ENCODE data around the gene DACT2. TPM values are rescaled to one million over a fixed set of nuclear protein-coding genes. Genes with fewer than 3 reads are reported as not detected.
"Not testable (repeated sequence)": the region's sequence is repeated elsewhere in the genome, so short reads cannot be mapped to it uniquely, and the experiment has no call there.

Gene DACT2
- total RNA-seq, 1 donor from 2014 or later, result 0.89 TPM

- DNase-seq (ENCODE audit: low read depth), result no peak
Observed at GRCh38 chr6:168322966-168323365, 3.4 kb upstream of the DACT2 start.

GRCh38 chr6:168320634-168321033, 1.1 kb upstream of the DACT2 start:
- DNase-seq (ENCODE audit: low read depth), result no peak

- no peak for DNase-seq (ENCODE audit: low read depth)
Observed at GRCh38 chr6:168318579-168319278, 848 bp downstream of the DACT2 start.

- no peak for DNase-seq (ENCODE audit: low read depth)
Observed at GRCh38 chr6:168318090-168318489, 1.5 kb downstream of the DACT2 start.

GRCh38 chr6:168315596-168315995, 4.0 kb downstream of the DACT2 start:
- DNase-seq (ENCODE audit: low read depth), result no peak

- peak; percentile 83 for DNase-seq (ENCODE audit: low read depth)
Observed at GRCh38 chr6:168314948-168315347, 4.6 kb downstream of the DACT2 start.

- DNase-seq (ENCODE audit: low read depth), result no peak
Observed at GRCh38 chr6:168314021-168314420, 5.6 kb downstream of the DACT2 start.

- peak; percentile 49 for DNase-seq (ENCODE audit: low read depth)
Observed at GRCh38 chr6:168313431-168314011, 6.1 kb downstream of the DACT2 start.

GRCh38 chr6:168312125-168312507, 7.5 kb downstream of the DACT2 start:
- DNase-seq (ENCODE audit: low read depth), result not testable (repeated sequence)

- no peak for DNase-seq (ENCODE audit: low read depth)
Observed at GRCh38 chr6:168311410-168312124, 8.0 kb downstream of the DACT2 start.

GRCh38 chr6:168310945-168311344, 8.6 kb downstream of the DACT2 start:
- no peak for DNase-seq (ENCODE audit: low read depth)

- no peak for DNase-seq (ENCODE audit: low read depth)
Observed at GRCh38 chr6:168310403-168310802, 9.2 kb downstream of the DACT2 start.

- no peak for DNase-seq (ENCODE audit: low read depth)
Observed at GRCh38 chr6:168309997-168310396, 9.6 kb downstream of the DACT2 start.

GRCh38 chr6:168309183-168309582, 10.4 kb downstream of the DACT2 start:
- DNase-seq (ENCODE audit: low read depth), result no peak

GRCh38 chr6:168308390-168309144, 11.0 kb downstream of the DACT2 start:
- DNase-seq (ENCODE audit: low read depth), result no peak

GRCh38 chr6:168307695-168308021, 11.9 kb downstream of the DACT2 start:
- no peak for DNase-seq (ENCODE audit: low read depth)

GRCh38 chr6:168307015-168307694, 12.4 kb downstream of the DACT2 start:
- DNase-seq (ENCODE audit: low read depth), result no peak

- no peak for DNase-seq (ENCODE audit: low read depth)
Observed at GRCh38 chr6:168305863-168306262, 13.7 kb downstream of the DACT2 start.

- no peak for DNase-seq (ENCODE audit: low read depth)
Observed at GRCh38 chr6:168305096-168305749, 14.4 kb downstream of the DACT2 start.

- no peak for DNase-seq (ENCODE audit: low read depth)
Observed at GRCh38 chr6:168304752-168305015, 14.9 kb downstream of the DACT2 start.

GRCh38 chr6:168303982-168304751, 15.4 kb downstream of the DACT2 start:
- DNase-seq (ENCODE audit: low read depth), result no peak

Measured in renal cortical epithelial cell (primary cell).